RWPE2 (cell line): ENCODE data around the gene BATF3.

ENCODE experiments used
- ATAC-seq: fragments of 200-7000 bp; cut with Tn5 transposase; 3 replicates; pipeline ENCODE4 v1.9.1; 2021; ENCODE audit warnings: low read depth
- DNase-seq: peaks from one replicate; pipeline ENCODE4 v3.0.0-alpha.2; 2020; ENCODE audit warnings: low spot score
- H3K27ac ChIP-seq: fragments of 450-650 bp; 2 replicates; pipeline ENCODE4 v1.5.1; 2017; ENCODE audit warnings: mild to moderate bottlenecking; ENCODE audit not compliant: poor library complexity, severe bottlenecking
- H3K27me3 ChIP-seq: fragments of 250-450 bp; sonication (Bioruptor Pico); 2 replicates; pipeline ENCODE4 v1.5.1; 2021; ENCODE audit warnings: mild to moderate bottlenecking, moderate library complexity; ENCODE audit not compliant: insufficient read depth, poor library complexity, severe bottlenecking
- H3K36me3 ChIP-seq: fragments of 250-450 bp; sonication (Bioruptor Pico); 2 replicates; pipeline ENCODE4 v1.5.1; 2020; ENCODE audit warnings: low read depth, mild to moderate bottlenecking, moderate library complexity
- H3K4me1 ChIP-seq: fragments of 250-450 bp; sonication (Bioruptor Pico); 2 replicates; pipeline ENCODE4 v1.5.1; 2021; ENCODE audit warnings: mild to moderate bottlenecking, moderate library complexity; ENCODE audit not compliant: insufficient read depth, poor library complexity, severe bottlenecking
- H3K4me3 ChIP-seq: fragments of 250-450 bp; sonication (Bioruptor Pico); 2 replicates; pipeline ENCODE4 v1.5.1; 2021; ENCODE audit warnings: mild to moderate bottlenecking, moderate library complexity; ENCODE audit not compliant: severe bottlenecking
- H3K9me3 ChIP-seq: fragments of 250-450 bp; sonication (Bioruptor Pico); 2 replicates; pipeline ENCODE4 v1.5.1; 2021; ENCODE audit warnings: mild to moderate bottlenecking, moderate library complexity; ENCODE audit not compliant: severe bottlenecking
- TF ChIP-seq, protein P1 (sequence below): fragments of 450-650 bp; IDR thresholded peaks from one replicate; pipeline ENCODE4 v1.5.1; 2017; ENCODE audit warnings: mild to moderate bottlenecking, moderate library complexity; ENCODE audit not compliant: poor library complexity, severe bottlenecking

The BATF3 gene

DNA sequence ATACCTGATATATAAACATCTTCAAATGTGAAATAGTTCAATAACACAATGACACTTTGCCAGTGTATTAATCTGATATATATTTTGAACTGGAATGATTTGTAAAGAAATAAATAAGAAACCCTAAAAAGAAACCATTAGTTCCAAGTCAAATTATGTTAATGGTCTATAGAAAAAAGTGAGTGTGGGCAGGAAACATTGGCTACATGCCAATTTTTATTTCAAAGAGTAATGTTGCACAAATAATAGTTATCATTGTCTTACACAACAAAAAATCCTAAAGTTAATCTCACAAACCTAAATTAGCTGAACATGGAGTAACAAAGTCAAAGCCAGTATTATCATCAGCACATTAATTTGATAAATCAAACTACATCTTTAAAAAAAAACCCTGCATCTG, 37.9 kb upstream of the BATF3 start:
- no peaks in the 10 kb centered on the region for H3K9me3 ChIP-seq
- H3K4me1 ChIP-seq, result no peaks in the 10 kb centered on the region
- no peaks in the 10 kb centered on the region for H3K36me3 ChIP-seq
- no peaks in the 10 kb centered on the region for H3K27me3 ChIP-seq
- DNase-seq (no peak), ATAC-seq (no peak)
- TF ChIP-seq, protein P1, sequence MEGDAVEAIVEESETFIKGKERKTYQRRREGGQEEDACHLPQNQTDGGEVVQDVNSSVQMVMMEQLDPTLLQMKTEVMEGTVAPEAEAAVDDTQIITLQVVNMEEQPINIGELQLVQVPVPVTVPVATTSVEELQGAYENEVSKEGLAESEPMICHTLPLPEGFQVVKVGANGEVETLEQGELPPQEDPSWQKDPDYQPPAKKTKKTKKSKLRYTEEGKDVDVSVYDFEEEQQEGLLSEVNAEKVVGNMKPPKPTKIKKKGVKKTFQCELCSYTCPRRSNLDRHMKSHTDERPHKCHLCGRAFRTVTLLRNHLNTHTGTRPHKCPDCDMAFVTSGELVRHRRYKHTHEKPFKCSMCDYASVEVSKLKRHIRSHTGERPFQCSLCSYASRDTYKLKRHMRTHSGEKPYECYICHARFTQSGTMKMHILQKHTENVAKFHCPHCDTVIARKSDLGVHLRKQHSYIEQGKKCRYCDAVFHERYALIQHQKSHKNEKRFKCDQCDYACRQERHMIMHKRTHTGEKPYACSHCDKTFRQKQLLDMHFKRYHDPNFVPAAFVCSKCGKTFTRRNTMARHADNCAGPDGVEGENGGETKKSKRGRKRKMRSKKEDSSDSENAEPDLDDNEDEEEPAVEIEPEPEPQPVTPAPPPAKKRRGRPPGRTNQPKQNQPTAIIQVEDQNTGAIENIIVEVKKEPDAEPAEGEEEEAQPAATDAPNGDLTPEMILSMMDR, result no peak
- H3K4me3 ChIP-seq, result no peak overlapping the region
- H3K27ac ChIP-seq, result no peak overlapping the region

DNA sequence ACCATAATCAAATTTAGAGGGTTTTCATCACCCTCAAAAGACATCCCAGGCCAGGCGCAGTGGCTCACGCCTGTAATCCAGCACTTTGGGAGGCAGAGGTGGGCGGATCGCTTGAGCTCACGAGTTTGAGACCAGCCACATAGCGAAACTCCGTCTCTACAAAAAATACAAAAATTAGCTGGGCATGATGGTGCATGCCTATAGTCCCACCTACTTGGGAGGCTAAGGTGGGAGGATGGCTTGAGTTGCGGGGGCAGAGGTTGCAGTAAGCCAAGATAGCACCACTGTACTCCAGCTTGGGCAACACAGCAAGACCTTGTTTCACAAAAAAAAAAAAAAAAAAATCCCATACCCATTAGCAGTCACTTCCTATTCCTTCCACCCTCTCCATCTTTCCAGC, 33.5 kb upstream of the BATF3 start:
- H3K4me3 ChIP-seq, result no peak overlapping the region
- TF ChIP-seq, protein P1, result no peak
- DNase-seq, result no peak
- H3K9me3 ChIP-seq, result no peaks in the 10 kb centered on the region
- no peak overlapping the region for H3K27ac ChIP-seq
- no peaks in the 10 kb centered on the region for H3K36me3 ChIP-seq
- no peak for ATAC-seq
- H3K27me3 ChIP-seq, result no peaks in the 10 kb centered on the region
- no peaks in the 10 kb centered on the region for H3K4me1 ChIP-seq

DNA sequence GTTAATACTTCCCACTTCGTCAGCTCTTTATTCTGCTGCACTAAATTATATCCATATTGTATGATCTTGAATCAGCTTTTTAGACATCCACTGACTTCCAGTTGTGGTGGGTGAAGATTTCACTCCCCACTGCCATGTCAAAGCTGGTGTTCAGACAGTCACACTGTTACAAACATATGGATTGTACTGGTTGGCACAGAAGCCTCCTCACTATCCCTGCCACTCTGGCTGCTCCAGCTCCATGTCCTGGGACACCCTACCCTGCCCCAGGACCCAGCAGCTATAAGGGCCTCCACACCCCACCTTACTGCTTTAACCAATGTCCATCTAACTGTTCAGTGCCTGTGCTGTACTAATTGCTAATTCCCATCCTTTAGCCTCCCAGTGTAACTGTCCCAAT, 32.0 kb upstream of the BATF3 start:
- H3K36me3 ChIP-seq, result no peaks in the 10 kb centered on the region
- no peak overlapping the region for H3K27ac ChIP-seq
- H3K9me3 ChIP-seq, result no peaks in the 10 kb centered on the region
- no peaks in the 10 kb centered on the region for H3K27me3 ChIP-seq
- TF ChIP-seq, protein P1, result no peak
- H3K4me1 ChIP-seq, result no peaks in the 10 kb centered on the region
- DNase-seq (no peak), ATAC-seq (no peak)
- H3K4me3 ChIP-seq, result no peak overlapping the region

DNA sequence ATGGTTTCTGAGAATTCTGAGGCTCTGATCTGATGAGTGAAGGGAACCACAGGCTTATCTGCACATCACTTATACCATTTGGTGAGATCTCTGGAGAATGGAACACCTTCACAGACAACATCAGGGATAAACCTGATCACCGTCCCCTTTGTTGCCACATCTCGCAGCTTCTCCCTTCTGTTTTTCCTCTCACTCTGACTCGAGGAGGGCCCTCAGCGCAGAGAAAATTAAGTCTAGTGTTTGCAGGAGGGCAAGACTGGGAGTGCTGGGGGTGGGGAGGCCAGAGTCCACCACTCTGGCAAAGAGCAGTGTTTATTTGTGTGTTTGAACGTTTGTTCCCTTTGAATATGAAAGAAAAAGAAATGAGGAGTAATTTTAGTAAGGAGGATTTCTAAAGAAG, 29.0 kb upstream of the BATF3 start:
- no peak for ATAC-seq
- Histone ChIP-seq H3K27ac (no peak overlapping the region), H3K36me3 (no peaks in the 10 kb centered on the region)

More for the DNA sequence above, 29.0 kb upstream of the BATF3 start:
- DNase-seq, result no peak
- Histone ChIP-seq H3K27me3 (no peaks in the 10 kb centered on the region), H3K9me3 (no peaks in the 10 kb centered on the region), H3K4me3 (no peak overlapping the region), H3K4me1 (no peaks in the 10 kb centered on the region)
- TF ChIP-seq, protein P1, result no peak
